PC-3 (cell line): Measurements from ENCODE around the gene MANBA. TPM values are rescaled to one million over a fixed set of nuclear protein-coding genes. Genes with fewer than 3 reads are reported as not detected.
"Not testable (repeated sequence)": the region's sequence is repeated elsewhere in the genome, so short reads cannot be mapped to it uniquely, and the experiment has no call there.

Experiments
- ATAC-seq: fragments of 200-7000 bp; cut with Tn5 transposase; 2 replicates; pipeline ENCODE4 v1.9.1; 2020; ENCODE audit warnings: mild to moderate bottlenecking, moderate library complexity
- BruUV-seq: library from RNA; stranded (reverse); fragments of 400-500 nt; replicated peaks from 2 replicates; lab custom pipeline; 2021; lab: Mats Ljungman, UMichigan
- CTCF ChIA-PET: fragments of 300-600 bp; sonication (Branson Sonifier 250); formaldehyde crosslinking; loops from one replicate; lab custom pipeline; 2022; ENCODE audit warnings: antibody characterized with exemption; lab: Charles Lee
- POLR2A ChIA-PET: fragments of 300-600 bp; sonication (Branson Sonifier 250); formaldehyde crosslinking; loops from one replicate; lab custom pipeline; 2022; ENCODE audit warnings: antibody characterized with exemption; ENCODE audit not compliant: unreplicated experiment; lab: Charles Lee
- DNase-seq: peaks from one replicate; pipeline ENCODE4 v3.0.0-alpha.2; 2015
- H2AFZ ChIP-seq: fragments of 300-600 bp; sonication (generic); 2 replicates; pipeline ENCODE4 v1.6.0; 2016; ENCODE audit warnings: antibody characterized with exemption, low read length
- H3F3A ChIP-seq: fragments of 300-600 bp; sonication (generic); one replicate; pipeline ENCODE4 v1.6.0; 2017; ENCODE audit warnings: antibody characterized with exemption, low read length, control low read depth, mild to moderate bottlenecking; ENCODE audit not compliant: unreplicated experiment
- H3K27ac ChIP-seq: fragments of 300-600 bp; sonication (generic); 2 replicates; pipeline ENCODE4 v1.5.1; 2016; ENCODE audit warnings: mild to moderate bottlenecking, low read length
- H3K27me3 ChIP-seq: fragments of 300-600 bp; sonication (generic); 2 replicates; pipeline ENCODE4 v1.6.1; 2016; ENCODE audit warnings: low read length, mixed read lengths
- H3K36me3 ChIP-seq: fragments of 300-600 bp; sonication (generic); 2 replicates; pipeline ENCODE4 v1.6.1; 2016; ENCODE audit warnings: low read depth, mixed run types, low read length, mixed read lengths
- H3K4me1 ChIP-seq: fragments of 300-600 bp; sonication (generic); 2 replicates; pipeline ENCODE4 v1.5.1; 2016; ENCODE audit warnings: low read length; ENCODE audit not compliant: insufficient read depth
- H3K4me2 ChIP-seq: fragments of 300-600 bp; sonication (generic); 2 replicates; pipeline ENCODE4 v1.6.0; 2016; ENCODE audit warnings: low read length
- H3K4me3 ChIP-seq: fragments of 300-600 bp; sonication (generic); 2 replicates; pipeline ENCODE4 v1.5.1; 2016; ENCODE audit warnings: mild to moderate bottlenecking, low read length, mixed read lengths
- H3K79me2 ChIP-seq: fragments of 300-600 bp; sonication (generic); 2 replicates; pipeline ENCODE4 v1.6.1; 2017; ENCODE audit warnings: low read length, mixed read lengths
- H3K9ac ChIP-seq: fragments of 300-600 bp; sonication (generic); 2 replicates; pipeline ENCODE4 v1.6.0; 2016; ENCODE audit warnings: mild to moderate bottlenecking, low read length
- H3K9me2 ChIP-seq: fragments of 300-600 bp; sonication (generic); replicated peaks from 2 replicates; pipeline ENCODE4 v1.6.1; 2016; ENCODE audit warnings: mixed run types, low read length, mixed read lengths
- H3K9me3 ChIP-seq: fragments of 300-600 bp; sonication (generic); 2 replicates; pipeline ENCODE4 v1.6.1; 2016; ENCODE audit warnings: low read length, mixed read lengths
- H4K20me1 ChIP-seq: fragments of 300-600 bp; sonication (generic); 2 replicates; pipeline ENCODE4 v1.6.1; 2016; ENCODE audit warnings: low read length, mixed read lengths
- CTCF ChIP-seq: fragments of 300-600 bp; sonication (generic); conservative IDR thresholded peaks from 2 replicates; pipeline ENCODE4 v1.5.1; 2017; ENCODE audit warnings: antibody characterized with exemption, low read depth, mild to moderate bottlenecking, low read length
- EZH2 ChIP-seq: fragments of 300-600 bp; sonication (generic); IDR thresholded peaks from one replicate; pipeline ENCODE4 v1.6.1; 2017; ENCODE audit warnings: antibody characterized with exemption, mild to moderate bottlenecking, low read length; ENCODE audit not compliant: unreplicated experiment
- EZH2phosphoT487 ChIP-seq: fragments of 300-600 bp; sonication (generic); IDR thresholded peaks from 2 replicates; pipeline ENCODE4 v1.6.1; 2018; ENCODE audit warnings: mild to moderate bottlenecking, antibody characterized with exemption, low read length, borderline replicate concordance
- intact Hi-C: fragments of 100-400 bp; cut with micrococcal nuclease; formaldehyde crosslinking; loops from 2 replicates; pipeline ENCODE4 v1.9.0; 2023
- total RNA-seq: library from RNA; depleted of rRNA; stranded (reverse); fragments of >200 nt; gene quantifications from 2 replicates; pipeline ENCODE4 v1.2.3, GENCODE V29; 2014

Gene MANBA
- total RNA-seq, 1 experiment from 2014 or later, result 20.9 TPM

GRCh38 chr4:102722740-102723139 is 38.0 kb downstream of the MANBA start:
- H3K4me1 ChIP-seq, result no peaks in the 10 kb centered on the region
- ChIA-PET CTCF (no interaction called here), POLR2A (no interaction called here)
- H2AFZ ChIP-seq, result no peak overlapping the region
- ATAC-seq, result no peak
- H3K9ac ChIP-seq, result no peak overlapping the region
- H4K20me1 ChIP-seq, result no peaks in the 10 kb centered on the region
- BruUV-seq, result no TSS peak
- DNase-seq, result no peak
- no peak overlapping the region for H3K4me2 ChIP-seq
- no peaks in the 10 kb centered on the region for H3K9me3 ChIP-seq
- H3F3A ChIP-seq, result no peaks in the 10 kb centered on the region
- TF ChIP-seq EZH2phosphoT487, result no peak
- no peak for TF ChIP-seq EZH2
- TF ChIP-seq CTCF, result no peak
- no peak overlapping the region for H3K4me3 ChIP-seq
- no peaks in the 10 kb centered on the region for H3K27me3 ChIP-seq
- no peaks in the 10 kb centered on the region for H3K9me2 ChIP-seq
- intact Hi-C loops, result no loop called here
- H3K27ac ChIP-seq, result no peak overlapping the region
- H3K79me2 ChIP-seq, result no peaks in the 10 kb centered on the region
- H3K36me3 ChIP-seq, result peaks cover 8% of the 10 kb centered on the region

GRCh38 chr4:102718833-102719575 is 41.8 kb downstream of the MANBA start:
- H2AFZ ChIP-seq, H3F3A ChIP-seq, DNase-seq, POLR2A ChIA-PET, ATAC-seq, H3K9me2 ChIP-seq, H3K79me2 ChIP-seq, H3K9ac ChIP-seq, H3K27me3 ChIP-seq, H3K27ac ChIP-seq, H3K9me3 ChIP-seq, H3K4me2 ChIP-seq, H3K4me1 ChIP-seq, intact Hi-C loops, H3K36me3 ChIP-seq, BruUV-seq, H3K4me3 ChIP-seq, H4K20me1 ChIP-seq, CTCF ChIA-PET: not testable (repeated sequence)

- CTCF ChIA-PET, result no interaction called here
- H3K4me2 ChIP-seq, result no peak overlapping the region
- intact Hi-C loops, result no loop called here
- H3K79me2 ChIP-seq, result no peaks in the 10 kb centered on the region
- H3K36me3 ChIP-seq, result peaks cover 8% of the 10 kb centered on the region
- H3K27ac ChIP-seq, result no peak overlapping the region
- H2AFZ ChIP-seq, result no peak overlapping the region
- H3F3A ChIP-seq, result no peaks in the 10 kb centered on the region
- BruUV-seq, result no TSS peak
- H3K9me2 ChIP-seq, result no peaks in the 10 kb centered on the region
- ATAC-seq (no peak), DNase-seq (peak; percentile 30)
- H3K9ac ChIP-seq, result no peak overlapping the region
- H3K27me3 ChIP-seq, result no peaks in the 10 kb centered on the region
- H3K9me3 ChIP-seq, result no peaks in the 10 kb centered on the region
- TF ChIP-seq EZH2phosphoT487, result no peak
- no peak for TF ChIP-seq EZH2
- no peak for TF ChIP-seq CTCF
- POLR2A ChIA-PET, result no interaction called here
- H3K4me1 ChIP-seq, result no peaks in the 10 kb centered on the region
- no peaks in the 10 kb centered on the region for H4K20me1 ChIP-seq
- no peak overlapping the region for H3K4me3 ChIP-seq
These were observed 43.2 kb downstream of the MANBA start for GRCh38 chr4:102717448-102718092.
